Cerebellar nuclear complex (tissue), 1 donor: ENCODE measurements around the gene ANKRD13C.
"Not testable (repeated sequence)": the region's sequence is repeated elsewhere in the genome, so short reads cannot be mapped to it uniquely, and the experiment has no call there.

Experiments
- DNase-seq, 2 experiments: peaks; one replicate each; lab custom pipeline; 2025; lab: John Stamatoyannopoulos, UW

The ANKRD13C gene

DNA sequence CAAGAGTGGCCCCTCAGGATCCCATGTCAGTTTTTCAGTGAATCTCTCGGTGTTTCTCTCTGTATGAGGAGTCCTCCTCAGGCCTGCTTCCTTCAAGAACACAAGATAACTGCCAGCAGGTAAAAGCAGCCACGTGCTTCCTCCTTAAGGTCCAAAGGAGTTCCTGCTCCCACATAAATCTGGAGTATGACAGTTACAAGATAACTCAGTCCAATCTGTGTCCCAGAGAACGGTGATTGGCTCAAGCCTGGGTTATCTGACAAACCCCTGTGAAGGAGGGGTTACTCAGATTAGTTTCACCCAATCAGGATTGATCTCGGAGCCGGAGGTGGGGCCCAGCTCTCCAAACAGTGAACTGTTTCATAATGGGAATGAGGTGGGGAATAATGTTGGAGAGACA, 5.8 kb upstream of the ANKRD13C start:
- DNase-seq: no peak

DNA sequence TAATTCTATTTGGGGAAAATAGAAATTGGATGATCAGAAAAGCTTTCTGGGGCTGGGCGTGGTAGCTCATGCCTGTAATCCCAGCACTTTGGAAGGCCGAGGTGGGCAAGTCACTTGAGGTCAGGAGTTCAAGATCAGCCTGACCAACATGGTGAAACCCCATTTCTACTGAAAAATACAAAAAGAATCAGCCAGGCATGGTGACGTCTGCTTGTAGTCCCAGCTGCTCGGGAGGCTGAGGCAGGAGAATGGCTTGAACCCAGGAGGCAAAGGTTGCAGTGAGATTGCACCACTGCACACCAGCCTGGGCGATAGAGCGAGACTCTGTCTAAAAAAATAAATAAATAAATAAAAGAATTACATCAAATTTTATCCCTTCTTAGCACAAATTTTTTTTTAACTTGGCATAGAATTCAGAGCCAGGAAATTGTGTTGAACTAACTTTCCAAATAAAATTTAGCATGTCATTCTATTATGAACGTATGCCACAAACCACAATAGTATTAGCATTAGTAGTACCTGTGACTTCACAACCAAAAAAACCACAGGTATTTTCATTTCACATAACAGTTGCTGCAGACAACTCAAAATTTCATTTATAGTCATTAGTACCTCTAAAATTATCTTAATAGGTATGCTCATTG, 4.5 kb upstream of the ANKRD13C start:
- DNase-seq: no peak

- no peak for DNase-seq
Observed at GRCh38 chr1:70355920-70356319, 1.4 kb upstream of the ANKRD13C start.

- no peak for DNase-seq
Observed at GRCh38 chr1:70355111-70355407, 537 bp upstream of the ANKRD13C start.

DNA sequence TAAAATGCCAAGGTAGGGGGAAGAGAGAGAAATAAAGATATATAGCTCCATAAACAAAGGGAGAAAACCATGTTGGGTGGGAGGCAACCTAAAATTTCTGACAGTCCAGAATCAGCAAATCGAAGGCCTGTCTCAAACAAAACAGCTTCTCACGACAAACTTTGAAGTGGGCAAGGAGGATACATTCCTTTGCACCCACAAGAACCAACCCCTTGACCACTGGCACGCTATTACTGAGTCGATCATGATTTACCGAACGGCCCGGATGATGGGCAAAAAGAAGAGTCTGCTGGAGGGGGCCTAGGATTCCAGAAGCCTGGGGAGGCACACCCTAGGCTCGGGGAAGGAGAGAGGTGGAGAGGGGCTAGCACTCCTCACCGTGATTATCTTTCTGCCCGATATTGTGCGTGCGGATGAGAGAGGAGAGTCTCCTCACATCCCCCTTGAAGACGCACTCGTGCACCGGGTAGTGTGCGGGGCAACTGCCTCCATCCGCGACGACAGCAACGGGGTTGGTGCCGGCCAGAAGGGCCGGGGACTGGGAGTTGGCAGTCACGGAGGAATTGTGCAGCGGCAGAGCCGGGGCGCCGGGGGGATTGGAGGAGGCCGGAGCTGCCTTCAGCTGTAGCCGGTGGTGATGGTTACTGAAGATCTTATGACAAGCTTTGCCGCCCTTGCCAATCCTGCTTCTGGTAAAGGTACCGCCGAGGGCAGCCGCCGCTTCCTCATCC, 756 bp downstream of the ANKRD13C start:
- DNase-seq: no peak

GRCh38 chr1:70353044-70353443, 1.5 kb downstream of the ANKRD13C start:
- DNase-seq: no peak

DNA sequence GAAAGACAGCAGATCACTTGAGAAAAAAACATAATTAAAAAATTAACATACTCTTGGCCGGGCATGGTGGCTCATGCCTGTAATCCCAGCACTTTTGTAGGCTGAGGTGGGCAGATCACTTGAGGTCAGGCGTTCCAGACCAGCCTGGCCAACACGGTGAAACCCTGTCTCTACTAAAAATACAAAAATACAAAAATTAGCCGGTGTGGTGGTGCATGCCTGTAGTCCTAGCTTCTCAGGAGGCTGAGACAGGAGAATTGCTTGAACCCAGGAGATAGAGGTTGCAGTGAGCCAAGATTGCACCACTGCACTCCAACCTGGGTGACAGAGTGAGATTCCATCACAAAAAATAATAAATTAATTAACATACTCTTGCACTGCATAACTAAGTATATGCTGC, 4.7 kb downstream of the ANKRD13C start:
- DNase-seq: not testable (repeated sequence)

DNA sequence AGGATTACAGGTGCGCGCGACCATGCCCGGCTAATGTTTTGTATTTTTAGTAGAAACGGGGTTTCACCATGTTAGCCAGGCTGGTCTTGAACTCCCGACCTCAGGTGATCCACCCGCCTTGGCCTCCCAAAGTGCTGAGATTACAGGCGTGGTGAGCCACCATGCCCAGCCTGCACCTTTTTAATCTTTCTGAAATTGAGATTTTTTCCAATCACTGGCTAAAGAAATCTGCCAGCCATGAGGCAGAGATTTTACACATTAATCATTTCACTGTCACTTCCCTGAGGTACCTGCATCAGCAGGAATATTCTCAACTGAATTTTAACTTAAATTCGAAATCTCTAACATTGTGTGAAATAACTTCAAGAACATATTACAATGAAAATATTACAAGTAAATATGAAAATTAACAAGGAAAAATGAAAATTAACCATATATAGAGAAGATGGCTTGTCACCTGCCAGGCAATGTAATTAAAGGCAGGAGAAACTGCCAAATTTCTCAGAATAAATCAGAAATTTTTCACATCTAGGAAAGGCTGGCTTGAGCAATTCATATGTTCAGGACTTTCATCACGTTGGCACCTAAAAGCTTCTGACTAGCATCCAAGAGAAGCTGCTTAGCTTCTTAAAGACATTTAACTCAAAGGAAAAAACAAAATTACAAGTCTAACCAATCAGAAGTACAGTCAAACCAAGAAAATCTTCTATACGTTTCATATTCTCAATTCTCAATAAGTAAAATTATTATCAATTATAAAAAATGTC, 5.9 kb downstream of the ANKRD13C start:
- no peak for DNase-seq

DNA sequence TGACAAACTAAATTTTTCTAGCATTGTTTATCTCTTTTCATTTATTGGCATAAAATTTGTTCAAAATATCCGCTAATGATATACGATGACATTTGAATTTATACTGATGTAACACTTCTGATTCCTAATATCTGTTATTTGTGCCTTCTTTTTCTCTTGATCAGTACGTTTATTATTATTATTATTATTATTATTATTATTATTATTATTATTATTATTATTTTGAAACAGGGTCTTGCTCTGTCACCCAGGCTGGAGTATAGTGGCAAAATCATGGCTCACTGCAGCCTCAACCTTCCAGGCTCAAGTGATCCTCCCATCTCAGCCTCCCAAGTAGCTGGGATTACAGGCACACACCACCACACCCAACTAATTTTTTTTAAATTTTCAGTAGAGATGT, 14.9 kb downstream of the ANKRD13C start:
- DNase-seq: not testable (repeated sequence)

GRCh38 chr1:70336050-70336449, 18.5 kb downstream of the ANKRD13C start:
- no peak for DNase-seq

- DNase-seq: no peak
Observed at GRCh38 chr1:70334436-70334835, 20.1 kb downstream of the ANKRD13C start.

- DNase-seq: no peak
Observed at GRCh38 chr1:70333245-70333644, 21.3 kb downstream of the ANKRD13C start.

GRCh38 chr1:70331962-70332361, 22.6 kb downstream of the ANKRD13C start:
- DNase-seq: no peak

DNA sequence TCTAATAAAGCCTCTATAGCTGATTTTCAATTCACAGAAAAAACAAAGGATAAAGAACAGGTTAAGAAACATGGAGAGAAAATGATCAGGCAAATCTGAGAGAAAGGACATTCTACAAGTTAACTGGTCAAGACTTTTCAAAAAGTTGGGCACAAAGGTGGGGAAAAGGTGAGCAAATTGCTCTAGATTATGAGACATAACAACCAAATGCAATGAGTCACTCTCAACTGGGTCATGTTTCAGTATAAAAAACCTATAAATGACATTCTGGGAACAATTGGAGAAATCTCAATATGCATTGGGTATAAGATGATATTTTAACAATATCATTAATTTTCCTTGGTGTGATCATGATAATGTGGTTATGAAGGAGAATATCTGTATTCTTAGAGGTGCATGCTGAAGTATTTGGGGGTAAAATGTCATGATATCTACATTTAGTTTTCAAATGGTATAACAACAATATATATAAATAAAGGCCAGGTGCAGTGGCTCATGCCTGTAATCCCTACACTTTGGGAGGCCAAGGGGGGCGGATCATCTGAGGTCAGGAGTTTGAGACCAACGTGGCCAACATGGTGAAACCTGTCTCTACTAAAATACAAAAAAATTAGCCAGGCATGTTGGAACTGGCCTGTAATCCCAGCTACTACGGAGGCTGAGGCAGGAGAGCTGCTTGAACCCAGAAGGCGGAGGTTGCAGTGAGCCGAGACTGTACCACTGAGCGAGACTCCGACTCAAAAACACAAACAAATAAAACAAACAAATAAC, 27.0 kb downstream of the ANKRD13C start:
- DNase-seq: no peak

- DNase-seq: no peak
Observed at GRCh38 chr1:70324683-70325082, 29.8 kb downstream of the ANKRD13C start.

DNA sequence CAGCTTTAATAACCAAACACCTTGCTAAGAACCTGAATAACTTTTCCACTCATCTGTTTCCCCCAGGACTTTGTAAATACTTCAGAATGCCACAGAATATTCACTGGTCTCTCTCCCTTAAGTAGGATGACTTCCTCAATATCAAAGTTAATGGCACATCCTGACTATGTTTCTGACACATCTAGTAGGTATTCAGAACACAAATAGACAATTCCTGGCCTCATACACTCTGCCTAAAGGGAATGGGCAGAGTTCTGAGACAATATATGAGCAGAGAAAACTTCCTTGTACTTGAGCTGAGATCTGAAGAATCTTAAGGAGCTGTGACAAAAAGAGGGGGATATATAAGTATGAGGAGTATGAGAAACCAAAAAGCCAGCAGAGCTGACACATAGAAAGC, 34.8 kb downstream of the ANKRD13C start:
- no peak for DNase-seq

GRCh38 chr1:70318191-70318590, 36.3 kb downstream of the ANKRD13C start:
- no peak for DNase-seq

GRCh38 chr1:70317087-70317486, 37.4 kb downstream of the ANKRD13C start:
- no peak for DNase-seq

- no peak for DNase-seq
Observed at GRCh38 chr1:70315782-70316181, 38.7 kb downstream of the ANKRD13C start.

DNA sequence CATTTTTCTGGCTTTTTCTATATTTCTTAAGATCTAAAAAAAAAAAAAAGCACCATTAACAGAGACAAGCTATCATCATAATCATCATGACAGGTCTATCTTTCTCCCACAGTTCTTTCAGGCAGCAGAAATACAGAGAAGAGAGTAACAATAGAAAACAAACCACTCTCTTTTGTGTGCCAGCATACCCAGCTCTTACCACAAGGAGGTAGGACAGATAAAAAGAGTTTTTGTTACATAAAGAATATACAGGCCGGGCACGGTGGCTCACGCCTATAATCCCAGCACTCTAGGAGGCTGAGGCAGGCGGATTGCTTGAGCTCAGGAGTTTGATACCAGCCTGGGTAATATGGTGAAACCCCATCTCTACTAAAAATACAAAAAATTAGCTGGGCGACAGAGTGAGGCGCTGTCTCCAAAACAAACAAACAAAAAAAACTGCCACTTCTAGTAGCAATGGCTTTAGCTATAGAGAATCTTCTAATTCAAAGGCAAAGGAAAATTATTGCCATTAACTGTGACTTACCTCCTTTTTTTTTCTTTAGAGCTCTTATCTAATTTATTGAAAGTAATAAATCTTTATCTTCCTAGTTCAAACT, 39.7 kb downstream of the ANKRD13C start:
- DNase-seq: no peak

DNA sequence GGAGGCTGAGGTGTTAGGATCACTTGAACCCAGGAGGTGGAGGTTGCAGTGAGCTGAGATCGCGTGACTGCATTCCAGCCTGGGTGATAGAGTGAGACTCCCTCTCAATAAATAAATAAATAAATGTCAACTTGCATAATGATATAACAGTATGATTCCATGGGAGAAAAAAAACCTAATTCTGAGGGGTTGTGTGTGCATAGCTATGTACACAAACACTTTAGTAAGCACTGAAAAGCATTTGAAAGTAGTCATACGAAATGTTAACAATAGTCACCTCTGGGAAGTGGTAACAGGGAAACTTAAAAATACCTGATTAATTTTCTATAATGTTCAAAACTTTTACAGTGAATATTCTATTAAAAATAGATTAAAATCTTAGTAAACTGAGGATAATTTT, 43.2 kb downstream of the ANKRD13C start:
- no peak for DNase-seq

- DNase-seq: no peak
Observed at GRCh38 chr1:70299472-70299871, 55.0 kb downstream of the ANKRD13C start.
